Lung (tissue), 12 donors: ENCODE results near the gene RGS3. TPM values are rescaled to one million over a fixed set of nuclear protein-coding genes. Genes with fewer than 3 reads are reported as not detected.
A peak's percentile ranks its signal among the peaks of the same experiment; 100 is the strongest.

Source experiments
- ATAC-seq: fragments of 200-7000 bp; cut with Tn5 transposase; one replicate; pipeline ENCODE4 v1.9.1; 2020; ENCODE audit warnings: moderate number of reproducible peaks; ENCODE audit not compliant: insufficient read depth, low FRiP score
- DNase-seq, 3 donors: peaks; one replicate each; pipeline ENCODE4 v3.0.0-alpha.2; 2013 to 2017
- H3K27ac ChIP-seq, 2 donors: one replicate each; pipeline ENCODE4 v1.5.1; 2013; ENCODE audit warnings: mild to moderate bottlenecking in 2 of 2, moderate library complexity in 2 of 2, control low read depth in 1 of 2, inconsistent platforms in 1 of 2, low read depth in 1 of 2, low read length in 1 of 2
- H3K27me3 ChIP-seq, 3 donors: one replicate each; pipeline ENCODE4 v1.5.1; 2013; ENCODE audit warnings: low read length in 2 of 3; ENCODE audit not compliant: control insufficient read depth in 3 of 3, insufficient read depth in 3 of 3
- H3K36me3 ChIP-seq, 4 donors: one replicate each; pipeline ENCODE4 v1.5.1; 2013; ENCODE audit warnings: low read length in 4 of 4, mild to moderate bottlenecking in 1 of 4, moderate library complexity in 1 of 4; ENCODE audit not compliant: control insufficient read depth in 4 of 4, insufficient read depth in 4 of 4
- H3K4me1 ChIP-seq, 5 donors: one replicate each; pipeline ENCODE4 v1.5.1; 2013; ENCODE audit warnings: low read length in 5 of 5, mild to moderate bottlenecking in 2 of 5, moderate library complexity in 1 of 5; ENCODE audit not compliant: control insufficient read depth in 5 of 5, insufficient read depth in 5 of 5
- H3K4me3 ChIP-seq: one replicate; pipeline ENCODE4 v1.5.1; 2013; ENCODE audit warnings: mild to moderate bottlenecking, control low read depth, moderate library complexity
- H3K9ac ChIP-seq, 2 donors: one replicate each; pipeline ENCODE4 v1.5.1; 2013; ENCODE audit warnings: low read length in 2 of 2, control low read depth in 1 of 2; ENCODE audit not compliant: insufficient read depth in 1 of 2
- H3K9me3 ChIP-seq, 4 donors: one replicate each; pipeline ENCODE4 v1.5.1; 2013; ENCODE audit warnings: low read length in 3 of 4, mild to moderate bottlenecking in 1 of 4, moderate library complexity in 1 of 4; ENCODE audit not compliant: control insufficient read depth in 4 of 4, insufficient read depth in 3 of 4
- WGBS, 2 donors: extraction: QIAGEN DNeasy Blood & Tissue Kit; methylation state at CpG; one replicate each; pipeline ENCODE4 v1.1.7; 2013; 5-methylcytosine and 5-hydroxymethylcytosine counted together
- polyA plus RNA-seq, 2 donors: library from polyadenylated mRNA; stranded (reverse); fragments of 200-250 nt; gene quantifications; one replicate each; pipeline ENCODE4 v1.2.1, GENCODE V29; 2013
- total RNA-seq, 2 donors: library from RNA; depleted of rRNA in 1 of 2; stranded (reverse); fragments of >200 nt in 1 of 2; gene quantifications; one replicate each; pipeline ENCODE4 v1.2.1, GENCODE V29; 2014 to 2021
- TF ChIP-seq, protein P1 (sequence below): IDR thresholded peaks from 2 replicates; pipeline ENCODE4 v1.5.1; 2012; ENCODE audit warnings: mild to moderate bottlenecking; ENCODE audit errors: control extremely low read depth, extremely low read depth
- donor health status: control.
- donor health status: control.
- donor health status: Bipolar disorder and iron deficiency.
- donor health status: healthy.
- donor health status: DM: yes; HTN: yes; CAD: no.

Gene RGS3
- total and polyA plus RNA-seq, 4 donors = 43.0 to 91.8 (median 73.9) TPM

DNA sequence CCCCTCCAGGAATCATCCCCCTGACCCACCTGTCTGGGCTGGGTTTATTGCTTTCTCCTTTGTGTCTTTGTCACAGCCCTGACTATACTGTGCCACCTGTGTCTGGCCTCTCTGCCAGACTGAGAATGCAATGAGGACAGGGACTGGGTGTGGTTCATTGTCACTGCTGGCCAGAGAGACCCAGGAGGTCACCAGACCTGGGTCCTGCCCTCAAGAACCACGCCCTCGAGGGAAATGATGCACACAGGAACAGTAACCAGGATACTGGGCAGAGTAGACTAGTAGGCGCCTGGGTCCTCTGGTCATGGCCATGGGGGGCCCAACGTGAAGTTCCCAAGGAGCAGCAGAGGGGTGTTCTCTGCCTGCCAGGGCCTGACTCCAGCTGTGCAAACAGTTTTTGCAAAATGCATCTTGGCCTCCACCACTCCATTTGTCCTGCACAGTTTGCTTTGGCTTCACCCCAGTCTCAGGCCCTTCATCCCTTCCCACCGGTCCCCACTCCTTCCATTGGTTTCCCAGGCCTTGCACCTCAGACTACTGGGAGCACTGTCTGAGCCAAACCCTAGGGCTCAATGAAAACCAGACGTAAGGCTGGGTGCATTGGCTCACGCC is 17.8 kb downstream of the RGS3 start:
- H3K27me3 ChIP-seq = no peaks in the 10 kb centered on the region
- peaks cover 0 to 2% (median 0%) of the 10 kb centered on the region in 4 donors for H3K36me3 ChIP-seq
- TF ChIP-seq, protein P1, sequence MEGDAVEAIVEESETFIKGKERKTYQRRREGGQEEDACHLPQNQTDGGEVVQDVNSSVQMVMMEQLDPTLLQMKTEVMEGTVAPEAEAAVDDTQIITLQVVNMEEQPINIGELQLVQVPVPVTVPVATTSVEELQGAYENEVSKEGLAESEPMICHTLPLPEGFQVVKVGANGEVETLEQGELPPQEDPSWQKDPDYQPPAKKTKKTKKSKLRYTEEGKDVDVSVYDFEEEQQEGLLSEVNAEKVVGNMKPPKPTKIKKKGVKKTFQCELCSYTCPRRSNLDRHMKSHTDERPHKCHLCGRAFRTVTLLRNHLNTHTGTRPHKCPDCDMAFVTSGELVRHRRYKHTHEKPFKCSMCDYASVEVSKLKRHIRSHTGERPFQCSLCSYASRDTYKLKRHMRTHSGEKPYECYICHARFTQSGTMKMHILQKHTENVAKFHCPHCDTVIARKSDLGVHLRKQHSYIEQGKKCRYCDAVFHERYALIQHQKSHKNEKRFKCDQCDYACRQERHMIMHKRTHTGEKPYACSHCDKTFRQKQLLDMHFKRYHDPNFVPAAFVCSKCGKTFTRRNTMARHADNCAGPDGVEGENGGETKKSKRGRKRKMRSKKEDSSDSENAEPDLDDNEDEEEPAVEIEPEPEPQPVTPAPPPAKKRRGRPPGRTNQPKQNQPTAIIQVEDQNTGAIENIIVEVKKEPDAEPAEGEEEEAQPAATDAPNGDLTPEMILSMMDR = no peak
- WGBS, 2 donors = 85% methylated on average over 7 of the region's 7 CpGs
- no peak overlapping the region for H3K27ac ChIP-seq
- peaks cover 0 to 10% (median 5%) of the 10 kb centered on the region in 5 donors for H3K4me1 ChIP-seq
- no peak overlapping the region for H3K9ac ChIP-seq
- ATAC-seq = no peak
- DNase-seq = no peak
- H3K4me3 ChIP-seq = no peak overlapping the region
- H3K9me3 ChIP-seq = no peaks in the 10 kb centered on the region

DNA sequence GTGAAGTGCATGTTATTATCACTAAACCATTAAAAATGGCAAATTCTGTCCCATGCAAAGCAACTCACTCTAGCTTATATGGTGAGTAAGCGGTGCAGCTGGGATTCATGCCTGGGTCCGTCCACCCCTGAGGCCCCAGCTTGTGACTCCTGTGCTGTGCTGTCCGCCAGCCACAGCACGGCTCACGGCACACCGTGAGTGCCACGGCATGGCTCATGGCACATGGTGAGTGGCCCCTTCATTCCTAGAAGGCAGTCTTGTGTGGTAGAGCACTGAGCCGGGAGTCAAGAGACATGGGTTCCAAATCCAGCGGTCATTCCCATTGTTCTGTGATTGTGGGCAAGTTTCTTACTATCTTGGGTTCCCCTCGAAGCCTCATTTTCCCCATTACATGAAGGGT is 18.8 kb downstream of the RGS3 start:
- WGBS, 2 donors = 96 to 97% methylated on average over 10 of the region's 10 CpGs
- TF ChIP-seq, protein P1 = no peak
- Histone ChIP-seq H3K4me1 (peaks cover 0 to 10% (median 5%) of the 10 kb centered on the region in 5 donors), H3K27ac (no peak overlapping the region), H3K9me3 (no peaks in the 10 kb centered on the region), H3K9ac (no peak overlapping the region), H3K27me3 (no peaks in the 10 kb centered on the region), H3K36me3 (no peaks in the 10 kb centered on the region), H3K4me3 (no peak overlapping the region)
- ATAC-seq = no peak
- DNase-seq = no peak

DNA sequence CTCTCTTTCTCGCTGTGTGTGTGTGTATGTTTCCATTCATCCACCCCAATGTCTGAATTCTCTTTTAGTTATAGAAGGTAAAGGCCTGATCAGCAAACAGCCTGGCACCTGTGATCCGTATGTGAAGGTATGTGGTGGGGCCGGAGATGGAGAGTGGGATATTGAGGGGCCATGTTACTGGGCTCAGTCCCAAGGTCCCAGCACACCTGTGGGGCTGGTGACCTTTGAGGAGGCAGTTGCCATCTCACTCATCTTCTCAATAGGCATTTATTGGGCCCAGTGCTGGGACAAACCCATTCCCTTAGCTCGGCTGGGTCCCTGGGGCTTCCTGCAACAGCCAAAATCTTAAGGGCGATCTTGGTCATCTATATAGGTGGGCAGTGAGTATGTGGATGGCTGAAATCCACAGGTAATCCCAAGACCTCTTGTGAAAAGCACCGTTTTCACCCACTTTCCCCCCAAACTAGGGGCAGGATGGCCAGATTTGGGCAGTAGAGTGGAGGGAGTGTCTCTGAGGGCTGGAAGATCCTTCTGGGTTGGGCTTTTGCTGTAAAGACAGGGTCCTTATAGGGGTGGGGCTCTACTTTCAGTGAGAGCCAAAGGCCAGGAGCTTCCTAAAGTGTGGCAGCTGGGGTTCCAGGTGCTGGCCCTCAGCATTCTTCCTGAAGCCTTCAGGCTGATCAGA is 19.6 kb downstream of the RGS3 start:
- DNase-seq = no peak
- TF ChIP-seq, protein P1 = no peak
- Histone ChIP-seq H3K9ac (no peak overlapping the region), H3K27me3 (no peaks in the 10 kb centered on the region), H3K9me3 (no peaks in the 10 kb centered on the region), H3K4me3 (no peak overlapping the region), H3K4me1 (peaks cover 0 to 12% (median 7%) of the 10 kb centered on the region in 5 donors), H3K27ac (peak overlapping the region; percentile 28 to 51), H3K36me3 (no peaks in the 10 kb centered on the region)
- 93 to 97% methylated on average over 6 of the region's 6 CpGs for WGBS, 2 donors
- no peak for ATAC-seq
